Loucy (cell line): ENCODE results near the gene SLC5A6.

Source experiments
- EZH2phosphoT487 ChIP-seq: fragments of 200-600 bp; IDR thresholded peaks from 2 replicates; pipeline ENCODE4 v1.6.1; 2018; ENCODE audit warnings: antibody characterized with exemption, mild to moderate bottlenecking, moderate library complexity, borderline replicate concordance
- TF ChIP-seq, protein P1 (sequence below): fragments of 200-600 bp; sonication (generic); conservative IDR thresholded peaks from 2 replicates; pipeline ENCODE4 v1.5.1; 2014; ENCODE audit warnings: mild to moderate bottlenecking, antibody characterized with exemption, low read length

DNA sequence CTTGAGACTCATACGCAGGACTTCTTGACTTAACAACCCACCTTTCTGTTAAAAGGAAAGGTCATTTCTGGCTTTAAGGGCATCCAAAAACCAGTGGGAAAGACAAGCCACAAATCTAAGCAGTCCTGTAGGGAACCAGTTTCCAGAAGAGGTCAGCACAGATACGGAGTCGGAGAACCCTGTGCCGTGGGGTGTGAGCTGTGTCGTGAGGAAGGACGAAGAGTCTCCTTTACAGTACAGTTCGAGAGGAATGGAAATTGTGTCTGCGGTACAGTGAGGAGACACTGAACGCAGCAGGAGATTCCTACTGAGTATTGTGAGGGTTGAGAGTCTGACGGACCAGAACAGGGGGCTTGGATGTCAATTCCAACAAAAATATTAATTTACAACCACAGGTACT lies 33.0 kb upstream of the SLC5A6 start:
- TF ChIP-seq, protein P1, sequence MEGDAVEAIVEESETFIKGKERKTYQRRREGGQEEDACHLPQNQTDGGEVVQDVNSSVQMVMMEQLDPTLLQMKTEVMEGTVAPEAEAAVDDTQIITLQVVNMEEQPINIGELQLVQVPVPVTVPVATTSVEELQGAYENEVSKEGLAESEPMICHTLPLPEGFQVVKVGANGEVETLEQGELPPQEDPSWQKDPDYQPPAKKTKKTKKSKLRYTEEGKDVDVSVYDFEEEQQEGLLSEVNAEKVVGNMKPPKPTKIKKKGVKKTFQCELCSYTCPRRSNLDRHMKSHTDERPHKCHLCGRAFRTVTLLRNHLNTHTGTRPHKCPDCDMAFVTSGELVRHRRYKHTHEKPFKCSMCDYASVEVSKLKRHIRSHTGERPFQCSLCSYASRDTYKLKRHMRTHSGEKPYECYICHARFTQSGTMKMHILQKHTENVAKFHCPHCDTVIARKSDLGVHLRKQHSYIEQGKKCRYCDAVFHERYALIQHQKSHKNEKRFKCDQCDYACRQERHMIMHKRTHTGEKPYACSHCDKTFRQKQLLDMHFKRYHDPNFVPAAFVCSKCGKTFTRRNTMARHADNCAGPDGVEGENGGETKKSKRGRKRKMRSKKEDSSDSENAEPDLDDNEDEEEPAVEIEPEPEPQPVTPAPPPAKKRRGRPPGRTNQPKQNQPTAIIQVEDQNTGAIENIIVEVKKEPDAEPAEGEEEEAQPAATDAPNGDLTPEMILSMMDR = no peak
- no peak for TF ChIP-seq EZH2phosphoT487
